Measurements from ENCODE around the gene COG2. TPM values are rescaled to one million over a fixed set of nuclear protein-coding genes. Genes with fewer than 3 reads are reported as not detected.

COG2 gene, protein sequence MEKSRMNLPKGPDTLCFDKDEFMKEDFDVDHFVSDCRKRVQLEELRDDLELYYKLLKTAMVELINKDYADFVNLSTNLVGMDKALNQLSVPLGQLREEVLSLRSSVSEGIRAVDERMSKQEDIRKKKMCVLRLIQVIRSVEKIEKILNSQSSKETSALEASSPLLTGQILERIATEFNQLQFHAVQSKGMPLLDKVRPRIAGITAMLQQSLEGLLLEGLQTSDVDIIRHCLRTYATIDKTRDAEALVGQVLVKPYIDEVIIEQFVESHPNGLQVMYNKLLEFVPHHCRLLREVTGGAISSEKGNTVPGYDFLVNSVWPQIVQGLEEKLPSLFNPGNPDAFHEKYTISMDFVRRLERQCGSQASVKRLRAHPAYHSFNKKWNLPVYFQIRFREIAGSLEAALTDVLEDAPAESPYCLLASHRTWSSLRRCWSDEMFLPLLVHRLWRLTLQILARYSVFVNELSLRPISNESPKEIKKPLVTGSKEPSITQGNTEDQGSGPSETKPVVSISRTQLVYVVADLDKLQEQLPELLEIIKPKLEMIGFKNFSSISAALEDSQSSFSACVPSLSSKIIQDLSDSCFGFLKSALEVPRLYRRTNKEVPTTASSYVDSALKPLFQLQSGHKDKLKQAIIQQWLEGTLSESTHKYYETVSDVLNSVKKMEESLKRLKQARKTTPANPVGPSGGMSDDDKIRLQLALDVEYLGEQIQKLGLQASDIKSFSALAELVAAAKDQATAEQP
- total RNA-seq: 15.4 and 17.1 TPM in 2 replicates

DNA sequence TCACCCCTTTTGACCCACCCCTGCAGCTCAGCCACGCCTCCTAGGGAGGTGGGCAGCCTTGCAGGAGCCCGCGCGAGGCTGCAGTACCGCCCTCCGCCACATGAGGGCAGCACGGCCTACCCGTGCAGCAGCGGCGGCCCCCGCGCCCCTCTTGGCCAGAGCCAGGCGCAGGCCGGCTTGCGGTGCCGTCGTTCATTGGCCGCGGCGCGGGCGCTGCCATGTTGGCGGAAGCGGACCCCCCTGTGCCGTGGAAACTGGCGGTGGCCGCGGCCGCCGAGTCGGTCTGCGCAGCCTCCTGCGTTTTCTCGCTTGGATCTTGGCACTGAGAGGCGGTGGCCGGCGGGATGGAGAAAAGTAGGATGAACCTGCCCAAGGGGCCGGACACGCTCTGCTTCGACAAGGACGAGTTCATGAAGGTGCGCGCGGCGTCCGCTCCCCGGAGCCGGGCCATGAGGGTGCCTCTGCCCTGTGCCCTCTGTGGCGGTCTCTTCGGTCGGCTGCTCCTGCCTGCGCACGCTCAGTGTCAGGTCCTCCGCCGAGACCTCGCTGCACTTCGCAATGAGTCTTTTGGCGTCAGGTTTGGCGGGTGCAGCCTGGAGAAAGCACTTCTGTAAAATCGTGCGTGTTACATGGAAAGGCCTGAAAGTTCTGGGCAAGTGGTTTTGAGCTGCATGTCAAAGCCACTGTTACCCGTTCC is at the start of gene COG2:
TSS of gene COG2 (plus strand) at position 219 of the 697 bp plus-strand sequence. CDS start at position 345, 126 bp downstream.

DNA sequence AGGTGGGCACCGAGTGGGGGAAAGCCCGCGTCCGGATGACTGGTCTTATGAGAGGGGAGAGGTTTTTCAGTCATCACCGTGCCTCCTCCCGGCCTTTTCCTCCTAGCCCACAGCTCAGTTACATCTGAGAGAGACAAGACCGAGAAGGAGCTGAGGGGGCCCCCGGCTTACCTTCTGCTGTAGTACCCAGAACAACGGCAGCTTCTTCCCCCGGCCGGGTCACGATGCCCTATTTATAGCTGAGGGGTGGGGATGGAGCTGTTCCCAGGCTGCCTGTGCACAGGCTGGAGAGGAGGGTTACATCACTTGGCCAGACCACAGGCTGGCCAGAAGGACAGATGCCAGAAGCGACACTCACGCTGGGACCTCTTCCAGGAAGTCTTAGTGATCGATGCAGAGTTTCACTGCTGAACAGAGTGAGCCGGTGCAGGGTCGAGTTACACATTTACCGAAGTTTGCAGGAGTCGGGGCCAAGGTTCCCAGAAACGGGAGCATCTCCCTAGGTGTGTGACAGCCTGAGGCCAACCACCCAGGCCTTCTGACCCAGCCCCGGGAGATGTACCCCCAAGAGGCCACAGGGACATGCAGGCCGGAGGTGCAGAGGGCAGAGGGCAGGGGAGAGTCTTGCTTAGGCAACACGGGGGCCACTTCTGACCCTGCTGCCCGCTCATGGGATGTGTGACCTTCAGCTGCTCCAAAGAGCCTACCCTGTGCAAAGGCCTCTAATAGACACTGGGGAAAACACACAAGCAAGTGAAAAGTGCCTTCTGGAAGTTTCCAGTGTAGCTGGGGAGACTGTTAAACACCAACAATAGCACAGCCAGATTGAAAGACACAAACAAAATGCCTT is 71.9 kb downstream of the COG2 start, which contains the start of gene AGT:
TSS of gene AGT (minus strand) at position 208 of the 850 bp plus-strand sequence. CDS start 3,299 bp downstream, outside the sequence.

Other genes with a start within 250 kb of the COG2 start
- gene PGBD5, start 216.1 kb upstream of the COG2 start, total RNA-seq: 0.69 and 2.2 TPM in 2 replicates
- gene AGT, start 71.6 kb downstream of the COG2 start, total RNA-seq: 1.5 and 5.7 TPM in 2 replicates
- 0.09 and 0.16 TPM in 2 replicates for gene CAPN9, start 104.9 kb downstream of the COG2 start, total RNA-seq
- 10.1 and 12.9 TPM in 2 replicates for gene C1orf198, start 226.0 kb downstream of the COG2 start, total RNA-seq

All from bronchial smooth muscle cell (primary cell).